ENCODE data around the gene STT3B.

The STT3B gene

DNA sequence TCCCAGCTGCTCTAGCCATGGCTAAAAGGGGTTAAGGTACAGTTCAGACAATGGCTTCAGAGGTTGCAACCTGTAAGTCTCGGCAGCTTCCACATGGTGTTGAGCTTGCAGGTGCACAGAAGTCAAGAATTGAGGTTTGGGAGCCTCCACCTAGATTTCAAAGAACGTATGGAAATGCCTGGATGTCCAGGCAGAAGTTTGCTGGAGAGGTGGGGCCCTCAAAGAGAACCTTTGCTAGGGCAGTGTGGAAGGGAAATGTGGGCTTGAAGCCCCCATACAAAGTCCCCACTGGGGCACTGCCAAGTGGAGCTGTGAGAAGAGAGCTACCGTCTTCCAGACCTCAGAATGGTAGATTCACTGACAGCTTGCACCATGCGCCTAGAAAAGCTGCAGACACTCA lies 73.7 kb downstream of the STT3B start:
- Histone ChIP-seq H3K9me3 (ENCODE audit: severe bottlenecking) (peaks cover 8% of the 10 kb centered on the region), H3K4me3 (ENCODE audit: low read depth, low read length) (no peak overlapping the region)
- no peak for DNase-seq

DNA sequence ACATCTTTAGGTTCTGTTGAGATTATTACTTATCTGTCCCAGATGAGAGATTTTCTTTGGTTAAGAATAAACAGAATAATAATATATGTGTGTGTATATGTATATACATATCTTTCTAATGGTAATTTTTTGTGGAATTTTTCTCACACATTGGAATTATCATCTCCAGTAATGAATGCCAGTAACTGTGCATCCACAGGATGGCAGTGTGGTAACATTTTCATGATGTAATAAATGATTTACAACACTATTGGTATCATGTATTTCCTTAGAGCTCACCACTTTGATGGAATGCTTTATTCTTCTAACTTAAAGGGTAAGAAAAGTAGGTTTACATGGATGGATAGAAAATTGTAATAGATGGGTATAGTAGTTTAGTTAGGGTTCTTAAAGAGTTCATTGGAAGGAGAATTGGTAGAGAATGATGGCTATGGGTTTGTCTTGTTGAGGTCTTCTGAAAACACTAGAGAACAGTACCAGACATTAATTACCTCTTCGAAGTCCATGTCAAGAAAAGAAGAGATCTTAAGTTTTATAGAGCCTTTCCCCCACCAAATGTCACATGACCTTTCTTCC lies 78.1 kb downstream of the STT3B start:
- no peak overlapping the region for H3K27ac ChIP-seq
- H3K4me3 ChIP-seq (ENCODE audit: low read depth, low read length), result no peak overlapping the region
- peaks cover 14% of the 10 kb centered on the region for H3K36me3 ChIP-seq
- H3K9me3 ChIP-seq (ENCODE audit: severe bottlenecking), result peaks cover 5% of the 10 kb centered on the region
- DNase-seq, result no peak
- TF ChIP-seq, protein P1, sequence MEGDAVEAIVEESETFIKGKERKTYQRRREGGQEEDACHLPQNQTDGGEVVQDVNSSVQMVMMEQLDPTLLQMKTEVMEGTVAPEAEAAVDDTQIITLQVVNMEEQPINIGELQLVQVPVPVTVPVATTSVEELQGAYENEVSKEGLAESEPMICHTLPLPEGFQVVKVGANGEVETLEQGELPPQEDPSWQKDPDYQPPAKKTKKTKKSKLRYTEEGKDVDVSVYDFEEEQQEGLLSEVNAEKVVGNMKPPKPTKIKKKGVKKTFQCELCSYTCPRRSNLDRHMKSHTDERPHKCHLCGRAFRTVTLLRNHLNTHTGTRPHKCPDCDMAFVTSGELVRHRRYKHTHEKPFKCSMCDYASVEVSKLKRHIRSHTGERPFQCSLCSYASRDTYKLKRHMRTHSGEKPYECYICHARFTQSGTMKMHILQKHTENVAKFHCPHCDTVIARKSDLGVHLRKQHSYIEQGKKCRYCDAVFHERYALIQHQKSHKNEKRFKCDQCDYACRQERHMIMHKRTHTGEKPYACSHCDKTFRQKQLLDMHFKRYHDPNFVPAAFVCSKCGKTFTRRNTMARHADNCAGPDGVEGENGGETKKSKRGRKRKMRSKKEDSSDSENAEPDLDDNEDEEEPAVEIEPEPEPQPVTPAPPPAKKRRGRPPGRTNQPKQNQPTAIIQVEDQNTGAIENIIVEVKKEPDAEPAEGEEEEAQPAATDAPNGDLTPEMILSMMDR (IDR thresholded peaks at IDR 0.05; ENCODE audit: low read depth, low read length), result no peak
- no peaks in the 10 kb centered on the region for H3K27me3 ChIP-seq (ENCODE audit: insufficient read depth, low read depth, severe bottlenecking)

More for the DNA sequence above, 73.7 kb downstream of the STT3B start:
- Histone ChIP-seq H3K36me3 (peaks cover 31% of the 10 kb centered on the region), H3K27me3 (ENCODE audit: insufficient read depth, low read depth, severe bottlenecking) (no peaks in the 10 kb centered on the region), H3K27ac (no peak overlapping the region)
- TF ChIP-seq, protein P1 (IDR thresholded peaks at IDR 0.05; ENCODE audit: low read depth, low read length), result no peak

DNA sequence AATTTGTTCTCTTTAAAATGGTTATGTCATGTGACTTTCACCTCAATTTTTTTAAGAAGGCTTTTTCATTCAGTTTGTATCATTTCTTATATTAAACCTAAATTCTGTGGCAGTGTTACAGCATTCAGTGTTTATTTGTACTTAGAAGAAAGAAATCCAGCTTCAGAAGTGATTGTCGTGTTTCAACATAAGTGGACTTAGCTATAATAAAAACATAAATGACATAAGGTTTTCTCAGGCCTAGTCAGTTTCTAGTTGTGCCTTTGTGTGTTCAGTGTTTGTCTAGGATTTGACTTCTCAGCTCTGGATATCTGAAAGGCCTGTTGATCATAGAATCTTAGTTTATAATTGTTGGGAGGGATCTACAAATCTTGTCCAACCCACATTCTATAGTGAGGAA lies 80.5 kb downstream of the STT3B start:
- Histone ChIP-seq H3K4me3 (ENCODE audit: low read depth, low read length) (no peak overlapping the region), H3K36me3 (no peaks in the 10 kb centered on the region; the same call in none of the 2 replicates), H3K27me3 (ENCODE audit: insufficient read depth, low read depth, severe bottlenecking) (no peaks in the 10 kb centered on the region), H3K9me3 (ENCODE audit: severe bottlenecking) (no peaks in the 10 kb centered on the region), H3K27ac (no peak overlapping the region)
- no peak for DNase-seq
- TF ChIP-seq, protein P1 (IDR thresholded peaks at IDR 0.05; ENCODE audit: low read depth, low read length), result no peak

DNA sequence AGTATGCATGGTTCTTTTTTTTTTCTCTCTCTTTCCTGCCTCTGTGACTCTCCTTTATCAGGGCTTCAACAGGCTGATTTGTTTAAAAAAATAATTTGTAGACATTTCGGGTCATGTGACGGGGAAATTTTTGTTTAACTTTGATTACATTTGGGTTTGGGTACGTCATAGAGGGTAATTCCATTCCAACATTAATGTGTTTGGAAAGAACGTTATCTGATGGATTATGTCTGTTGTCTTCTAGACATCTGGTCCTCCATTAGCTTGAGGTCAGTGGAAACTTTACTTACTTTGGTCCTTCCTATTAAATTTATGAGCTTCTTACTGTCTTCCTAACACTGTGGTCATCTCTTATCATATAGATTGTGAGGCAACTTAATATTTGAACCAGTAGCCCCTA lies 80.9 kb downstream of the STT3B start:
- Histone ChIP-seq H3K4me3 (ENCODE audit: low read depth, low read length) (no peak overlapping the region), H3K36me3 (no peaks in the 10 kb centered on the region; the same call in none of the 2 replicates), H3K9me3 (ENCODE audit: severe bottlenecking) (no peaks in the 10 kb centered on the region), H3K27me3 (ENCODE audit: insufficient read depth, low read depth, severe bottlenecking) (no peaks in the 10 kb centered on the region), H3K27ac (no peak overlapping the region)
- DNase-seq, result no peak
- TF ChIP-seq, protein P1 (IDR thresholded peaks at IDR 0.05; ENCODE audit: low read depth, low read length), result no peak

DNA sequence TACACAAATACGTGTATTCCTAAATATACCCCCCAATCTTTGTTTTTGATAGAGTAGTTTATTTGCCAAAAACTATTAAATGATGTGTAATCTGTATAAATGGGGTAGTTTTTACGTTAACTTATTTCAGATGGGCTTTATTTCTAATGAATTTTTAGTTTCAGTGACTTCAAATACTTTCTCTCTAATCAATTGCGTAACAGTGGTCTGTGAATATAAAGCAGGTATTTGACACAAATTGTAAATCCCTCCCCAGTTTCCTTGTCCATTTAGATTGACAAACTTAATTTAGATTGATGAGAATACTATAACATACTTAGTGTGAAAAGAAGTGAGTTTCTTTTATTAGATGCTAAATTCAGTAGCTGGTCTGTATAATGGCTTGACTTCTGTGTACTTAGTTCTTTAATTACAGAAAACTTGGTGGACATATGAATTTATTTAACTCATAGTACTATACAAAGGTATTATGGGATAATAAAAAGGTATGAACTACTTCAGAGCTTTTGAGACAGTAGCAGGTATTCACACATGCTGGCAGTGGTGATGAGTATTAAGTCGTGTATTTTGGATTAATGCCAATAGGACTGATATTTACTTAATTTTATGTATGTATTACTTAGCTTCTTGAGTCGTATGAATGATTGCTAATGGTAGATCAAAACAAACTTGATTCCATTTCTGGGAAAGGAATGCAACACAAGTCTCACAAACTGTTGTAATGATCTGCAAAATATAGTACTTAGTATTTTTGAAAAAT lies 81.6 kb downstream of the STT3B start:
- H3K9me3 ChIP-seq (ENCODE audit: severe bottlenecking), result no peaks in the 10 kb centered on the region
- TF ChIP-seq, protein P1 (IDR thresholded peaks at IDR 0.05; ENCODE audit: low read depth, low read length), result no peak

More for the DNA sequence above, 81.6 kb downstream of the STT3B start:
- peaks cover 5% of the 10 kb centered on the region for H3K36me3 ChIP-seq
- H3K27ac ChIP-seq, result no peak overlapping the region
- no peak for DNase-seq
- H3K4me3 ChIP-seq (ENCODE audit: low read depth, low read length), result no peak overlapping the region
- H3K27me3 ChIP-seq (ENCODE audit: insufficient read depth, low read depth, severe bottlenecking), result no peaks in the 10 kb centered on the region
